ENCODE measurements around the gene DGKG. TPM values are rescaled to one million over a fixed set of nuclear protein-coding genes. Genes with fewer than 3 reads are reported as not detected.

The DGKG gene
- total RNA-seq, 4 donors from 2014 or later = 1.1 to 9.5 (median 1.7) TPM

DNA sequence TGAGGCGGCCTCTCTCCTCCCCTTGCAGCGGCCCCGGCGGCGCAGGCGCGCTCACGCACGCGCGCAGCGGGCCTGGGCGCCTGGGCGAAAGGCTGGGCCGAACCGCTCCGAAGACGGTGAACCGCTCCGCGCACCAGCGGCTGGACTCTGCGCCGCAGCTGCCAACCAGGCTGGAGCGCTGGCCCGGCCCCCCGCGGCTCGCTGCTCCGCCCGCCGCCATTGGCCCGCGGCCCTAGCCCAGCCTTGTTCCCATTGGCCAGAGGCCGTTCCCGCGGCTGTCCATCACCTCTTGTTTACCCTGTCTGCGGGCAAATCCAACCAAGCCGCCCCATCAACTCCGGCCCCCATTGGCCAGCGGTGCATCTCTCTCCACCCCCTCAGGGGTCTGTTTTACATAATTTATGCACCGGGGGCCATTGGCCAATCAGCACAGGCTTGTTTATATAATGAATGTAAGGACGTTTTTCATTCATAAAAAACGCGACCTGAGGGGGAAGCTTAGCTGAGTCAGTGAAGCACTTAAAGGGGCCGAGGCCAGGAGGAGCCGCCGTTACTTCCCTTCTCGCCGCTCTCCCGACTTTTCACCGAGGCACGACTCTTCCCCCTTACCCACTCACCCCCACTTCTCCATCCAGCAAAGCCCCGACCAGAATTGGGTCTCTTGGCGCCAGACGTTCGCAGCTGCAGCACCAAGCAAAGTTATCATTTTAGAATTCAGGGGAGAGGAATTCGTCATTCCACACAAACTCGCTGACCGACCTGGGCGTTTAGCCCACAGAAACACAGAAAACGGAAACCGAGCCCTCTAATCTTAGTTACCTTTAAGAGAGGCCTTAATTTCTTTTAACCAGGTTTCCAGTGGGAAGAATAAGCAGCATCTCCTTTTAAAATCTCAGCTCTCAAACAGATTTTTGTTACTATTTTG, 252.8 kb downstream of the DGKG start, which contains the start of gene ETV5:
Gene ETV5 (minus strand): TSS at position 149 of the 925 bp plus-strand sequence. CDS start 3,221 bp downstream, outside the sequence.
- DNase-seq (ENCODE audit: low spot score in 2 of 2) = peak; percentile 99 to 100
- peak within 1 kb of the TSS; percentile 64 for H3K4me3 ChIP-seq (ENCODE audit: low read depth, poor library complexity, severe bottlenecking)
- intact Hi-C loops (cut with DNase I; ENCODE audit: low total_unique reads) = no loop called here
- 0% methylated on average over 48 to 52 of the region's 63 CpGs for WGBS, 2 donors
- TF ChIP-seq, protein P1, sequence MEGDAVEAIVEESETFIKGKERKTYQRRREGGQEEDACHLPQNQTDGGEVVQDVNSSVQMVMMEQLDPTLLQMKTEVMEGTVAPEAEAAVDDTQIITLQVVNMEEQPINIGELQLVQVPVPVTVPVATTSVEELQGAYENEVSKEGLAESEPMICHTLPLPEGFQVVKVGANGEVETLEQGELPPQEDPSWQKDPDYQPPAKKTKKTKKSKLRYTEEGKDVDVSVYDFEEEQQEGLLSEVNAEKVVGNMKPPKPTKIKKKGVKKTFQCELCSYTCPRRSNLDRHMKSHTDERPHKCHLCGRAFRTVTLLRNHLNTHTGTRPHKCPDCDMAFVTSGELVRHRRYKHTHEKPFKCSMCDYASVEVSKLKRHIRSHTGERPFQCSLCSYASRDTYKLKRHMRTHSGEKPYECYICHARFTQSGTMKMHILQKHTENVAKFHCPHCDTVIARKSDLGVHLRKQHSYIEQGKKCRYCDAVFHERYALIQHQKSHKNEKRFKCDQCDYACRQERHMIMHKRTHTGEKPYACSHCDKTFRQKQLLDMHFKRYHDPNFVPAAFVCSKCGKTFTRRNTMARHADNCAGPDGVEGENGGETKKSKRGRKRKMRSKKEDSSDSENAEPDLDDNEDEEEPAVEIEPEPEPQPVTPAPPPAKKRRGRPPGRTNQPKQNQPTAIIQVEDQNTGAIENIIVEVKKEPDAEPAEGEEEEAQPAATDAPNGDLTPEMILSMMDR (IDR thresholded peaks at IDR 0.05) = no peak
- no peak for TF ChIP-seq POLR2A (IDR thresholded peaks at IDR 0.05)

DNA sequence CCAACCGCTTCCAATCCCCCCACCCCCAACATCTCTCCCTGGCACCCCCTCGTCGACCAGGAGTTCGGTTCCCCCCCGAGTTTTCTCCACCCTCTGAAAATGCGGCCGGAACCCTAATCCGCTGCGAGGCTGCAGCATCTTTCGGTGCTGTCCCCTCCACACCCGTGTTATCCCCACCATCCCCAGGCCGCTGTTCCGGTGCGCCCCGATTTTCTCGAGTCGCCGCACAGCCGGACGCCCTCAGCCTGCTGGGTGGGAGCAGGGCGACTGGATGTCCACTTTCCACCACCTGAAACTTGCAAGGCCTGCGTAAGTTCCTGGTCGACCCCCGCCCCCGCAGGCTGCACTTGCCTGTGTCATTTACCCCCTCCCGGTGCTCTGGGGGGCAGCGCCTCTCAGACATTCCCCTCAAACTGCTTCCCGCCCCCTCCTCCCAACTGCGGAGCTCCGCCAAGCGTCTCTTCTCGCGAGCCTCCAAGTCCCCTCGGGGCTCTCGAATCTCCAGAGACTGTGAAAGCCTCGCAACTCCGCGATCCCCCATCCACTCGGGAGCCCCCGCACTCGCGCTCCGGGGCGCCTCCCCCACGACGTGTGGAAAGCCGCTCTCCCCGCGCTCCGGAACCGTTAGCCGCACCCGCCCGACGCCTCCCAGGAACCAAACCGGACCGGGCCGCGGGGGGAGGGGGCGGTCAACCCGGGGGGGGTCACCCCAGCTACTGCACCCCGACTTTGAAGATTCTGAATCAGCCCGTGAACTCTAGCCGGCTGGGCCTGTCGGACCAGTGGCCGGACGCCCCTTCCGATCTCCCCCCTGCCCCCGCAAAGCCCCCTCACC, 253.7 kb downstream of the DGKG start:
- TF ChIP-seq, protein P1 (IDR thresholded peaks at IDR 0.05) = no peak
- no peak for TF ChIP-seq POLR2A (IDR thresholded peaks at IDR 0.05)
- intact Hi-C loops (cut with DNase I; ENCODE audit: low total_unique reads) = no loop called here
- 0 to 1% methylated on average over 39 to 63 of the region's 69 CpGs for WGBS, 2 donors

DNA sequence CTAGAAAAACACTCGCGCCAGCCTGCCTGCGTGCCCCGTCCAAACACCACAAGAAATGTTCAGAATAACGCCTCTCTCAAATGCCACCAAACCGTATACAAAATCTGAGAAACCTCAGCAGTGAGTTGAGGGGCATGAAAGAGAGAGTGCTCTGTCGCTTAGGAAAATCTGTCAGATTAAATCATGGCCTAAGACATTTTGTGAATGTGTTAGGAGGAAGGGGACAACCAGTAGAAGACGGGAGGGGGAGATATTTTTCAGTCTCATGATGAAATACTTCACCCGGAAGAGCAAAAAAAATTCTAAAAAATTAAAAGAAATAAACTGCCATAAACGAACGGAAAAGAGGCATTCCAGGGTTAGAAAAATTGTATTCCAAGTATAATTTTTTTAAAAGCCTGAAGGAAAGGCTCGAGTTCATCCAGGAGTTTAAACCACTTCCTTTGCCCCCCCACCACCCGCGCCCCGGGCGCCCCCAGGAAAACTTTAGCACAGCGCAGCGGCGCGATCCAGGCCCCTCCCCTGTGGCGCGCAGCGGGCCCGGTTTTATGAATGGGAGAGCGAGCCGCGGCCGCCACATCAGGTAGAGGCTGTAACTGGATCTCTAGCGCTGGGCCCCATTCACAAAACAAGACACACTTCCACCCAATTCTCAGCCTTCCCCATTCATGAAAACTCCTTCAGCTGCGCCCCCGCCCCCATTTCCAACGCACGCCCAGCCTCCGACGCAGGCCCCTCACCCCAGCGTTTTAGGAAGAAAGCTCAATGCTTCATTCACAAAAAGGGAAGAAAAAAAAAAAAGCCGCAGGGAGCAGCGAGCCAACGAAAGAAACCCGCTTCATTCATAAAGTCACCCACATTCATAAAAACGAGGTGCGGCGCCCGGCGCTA, 254.6 kb downstream of the DGKG start:
- intact Hi-C loops (cut with DNase I; ENCODE audit: low total_unique reads) = no loop called here
- peak; percentile 46 to 92 for DNase-seq (ENCODE audit: low spot score in 2 of 2)
- WGBS, 2 donors = 4 to 5% methylated on average over 45 of the region's 45 CpGs
- peak overlapping the region; percentile 64 for H3K4me3 ChIP-seq (ENCODE audit: low read depth, poor library complexity, severe bottlenecking)
- TF ChIP-seq, protein P1 (IDR thresholded peaks at IDR 0.05) = no peak
- TF ChIP-seq POLR2A (IDR thresholded peaks at IDR 0.05) = no peak

More for the DNA sequence above, 253.7 kb downstream of the DGKG start:
- peak overlapping the region; percentile 64 for H3K4me3 ChIP-seq (ENCODE audit: low read depth, poor library complexity, severe bottlenecking)
- peak; percentile 32 to 88 for DNase-seq (ENCODE audit: low spot score in 2 of 2)

DNA sequence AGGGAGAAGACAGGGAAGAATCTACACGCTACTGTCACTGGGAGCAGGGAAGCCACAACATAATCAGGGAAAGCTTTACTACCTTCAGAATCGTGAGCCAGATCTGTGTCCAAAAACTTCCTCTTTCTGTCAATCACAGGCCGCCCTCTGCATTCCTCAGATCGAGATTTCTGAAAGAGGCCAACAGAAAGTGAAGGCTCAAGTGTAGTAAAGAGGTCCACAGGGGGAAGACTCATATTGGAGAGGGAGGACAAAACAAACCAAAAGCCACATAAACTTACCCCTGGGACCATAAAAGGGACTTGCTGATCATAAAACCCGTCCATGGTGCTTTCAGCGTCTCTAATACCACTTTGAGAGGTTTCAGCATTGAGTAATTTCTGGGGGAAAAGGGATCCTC, 256.5 kb downstream of the DGKG start:
- H3K4me3 ChIP-seq (ENCODE audit: low read depth, poor library complexity, severe bottlenecking) = no peak overlapping the region

More for the DNA sequence above, 256.5 kb downstream of the DGKG start:
- DNase-seq (ENCODE audit: low spot score in 2 of 2) = no peak
- intact Hi-C loops (cut with DNase I; ENCODE audit: low total_unique reads) = no loop called here
- 68 to 76% methylated on average over 6 of the region's 6 CpGs for WGBS, 2 donors
- TF ChIP-seq, protein P1 (IDR thresholded peaks at IDR 0.05) = no peak
- no peak for TF ChIP-seq POLR2A (IDR thresholded peaks at IDR 0.05)

All from lower leg skin (tissue), 4 donors.